Central memory CD8-positive, alpha-beta T cell (primary cell): Measurements from ENCODE around the gene ZBTB44.

ENCODE experiments used
- ATAC-seq: fragments of 150-1000 bp; cut with Tn5 transposase; replicated peaks from 2 replicates; pipeline ENCODE4 v1.10.0; 2022; ENCODE audit warnings: mild to moderate bottlenecking, moderate FRiP score, moderate number of reproducible peaks; ENCODE audit not compliant: poor library complexity, severe bottlenecking; ENCODE audit errors: extremely low read depth
- DNase-seq, 2 donors: peaks; one replicate each; pipeline ENCODE4 v3.0.0; 2021; ENCODE audit warnings: low spot score in 2 of 2
- H3K27ac Mint-ChIP-seq: one replicate; pipeline ENCODE4 v1.8.0; 2022; ENCODE audit warnings: low read depth, mild to moderate bottlenecking, moderate library complexity, mixed read lengths
- H3K27me3 Mint-ChIP-seq: one replicate; pipeline ENCODE4 v1.8.0; 2022; ENCODE audit warnings: mixed read lengths
- H3K36me3 Mint-ChIP-seq: one replicate; pipeline ENCODE4 v1.8.0; 2022; ENCODE audit warnings: mild to moderate bottlenecking, moderate library complexity, mixed read lengths; ENCODE audit not compliant: insufficient read depth
- H3K4me1 Mint-ChIP-seq: one replicate; pipeline ENCODE4 v1.8.0; 2022; ENCODE audit warnings: mixed read lengths
- H3K4me3 Mint-ChIP-seq: one replicate; pipeline ENCODE4 v1.8.0; 2022; ENCODE audit warnings: mild to moderate bottlenecking, moderate library complexity, mixed read lengths
- H3K9me3 Mint-ChIP-seq: one replicate; pipeline ENCODE4 v1.8.0; 2022; ENCODE audit warnings: mixed read lengths

Gene ZBTB44

DNA sequence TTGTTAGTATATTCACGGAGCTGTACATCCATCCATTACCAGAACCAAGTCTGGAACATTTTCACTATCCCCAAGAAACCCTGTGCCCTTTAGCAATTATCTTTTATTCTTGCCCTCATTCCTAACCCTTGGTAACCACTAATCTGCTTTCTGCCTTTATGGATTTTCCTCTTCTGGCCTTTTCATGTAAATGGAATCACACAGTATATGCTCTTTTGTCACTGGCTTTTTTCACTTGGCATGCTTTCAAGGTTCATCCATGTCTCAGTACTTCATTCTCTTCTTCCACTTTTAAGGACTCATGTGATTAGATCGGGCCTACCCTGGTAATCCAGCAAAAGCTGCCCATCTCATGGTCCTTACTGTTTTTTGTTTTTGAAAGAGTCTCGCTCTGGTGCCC is 11.0 kb upstream of the ZBTB44 start:
- Mint-ChIP-seq H3K4me1 (no peaks in the 10 kb centered on the region), H3K27ac (no peak overlapping the region), H3K4me3 (no peak overlapping the region), H3K36me3 (no peaks in the 10 kb centered on the region), H3K27me3 (no peaks in the 10 kb centered on the region), H3K9me3 (peaks cover 12% of the 10 kb centered on the region)
- ATAC-seq = no peak
- DNase-seq = no peak

DNA sequence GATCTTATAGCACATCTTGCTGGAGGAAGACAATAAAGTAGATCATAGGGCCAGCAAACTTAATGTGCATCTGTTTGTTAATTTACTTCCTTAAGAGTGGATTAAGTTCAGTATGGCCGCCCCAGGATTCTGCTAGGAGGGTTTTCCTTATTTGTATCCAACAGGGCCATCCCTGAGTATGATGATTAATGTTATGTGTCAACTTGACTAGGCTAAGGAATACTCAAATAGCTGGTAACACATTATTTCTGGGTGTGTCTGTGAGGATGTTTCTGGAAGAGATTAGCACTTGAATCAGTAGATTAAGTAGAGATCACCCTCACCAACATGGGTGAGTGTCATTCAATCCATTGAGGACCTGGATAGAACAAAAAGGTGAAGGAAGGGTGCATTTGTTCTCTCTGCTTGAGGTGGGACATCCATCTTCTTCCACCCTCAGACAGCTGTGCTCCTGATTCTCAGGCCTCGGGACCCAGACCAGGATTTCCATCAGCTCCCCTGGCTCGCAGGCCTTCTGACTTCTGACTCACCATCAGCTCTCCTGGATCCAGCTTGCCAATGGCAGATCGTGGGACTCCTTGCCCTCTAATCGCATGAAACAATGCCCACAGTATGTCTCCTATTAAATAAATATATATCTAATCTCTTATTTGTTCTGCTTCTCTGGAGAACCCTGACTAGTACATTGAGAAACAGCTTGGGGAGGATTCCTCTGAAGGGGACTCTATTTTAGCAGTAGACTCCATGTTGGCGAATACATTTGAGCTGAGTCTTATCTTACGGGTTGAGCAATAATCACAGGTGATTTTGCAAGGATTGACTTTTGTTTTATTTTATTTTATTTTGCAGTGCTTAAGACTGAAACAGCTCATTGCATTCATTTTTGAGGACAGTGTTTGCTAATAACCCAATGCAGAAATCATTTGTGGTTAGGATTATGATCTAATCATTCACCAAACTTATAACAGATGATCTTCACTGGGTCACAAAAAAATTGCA is 9.0 kb upstream of the ZBTB44 start:
- Mint-ChIP-seq H3K4me3 (no peak overlapping the region), H3K27ac (no peak overlapping the region), H3K4me1 (no peaks in the 10 kb centered on the region), H3K36me3 (no peaks in the 10 kb centered on the region), H3K27me3 (no peaks in the 10 kb centered on the region), H3K9me3 (peaks cover 12% of the 10 kb centered on the region)
- DNase-seq = no peak
- no peak for ATAC-seq

DNA sequence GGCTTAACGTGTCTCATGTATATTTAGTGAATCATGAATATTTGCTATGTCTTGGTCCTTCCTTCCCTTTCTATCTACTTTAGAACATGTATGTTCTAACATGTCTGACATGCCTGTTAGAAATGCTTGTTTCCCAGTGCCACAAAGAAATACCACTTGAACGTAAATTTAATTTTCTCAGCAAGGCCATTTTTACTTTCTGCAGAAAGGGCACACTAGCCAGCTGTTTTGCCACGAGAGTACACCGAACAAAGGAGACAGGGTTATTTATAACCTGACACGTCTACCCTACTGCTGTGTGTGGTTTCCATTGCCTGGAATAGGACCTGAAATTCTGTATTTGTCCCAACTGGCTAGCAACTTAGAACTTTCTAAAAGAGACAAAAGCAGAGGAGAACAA is 7.4 kb upstream of the ZBTB44 start:
- Mint-ChIP-seq H3K27ac (no peak overlapping the region), H3K4me1 (no peaks in the 10 kb centered on the region), H3K27me3 (no peaks in the 10 kb centered on the region), H3K4me3 (no peak overlapping the region), H3K9me3 (peaks cover 8% of the 10 kb centered on the region), H3K36me3 (no peaks in the 10 kb centered on the region)
- no peak for DNase-seq
- ATAC-seq = no peak

DNA sequence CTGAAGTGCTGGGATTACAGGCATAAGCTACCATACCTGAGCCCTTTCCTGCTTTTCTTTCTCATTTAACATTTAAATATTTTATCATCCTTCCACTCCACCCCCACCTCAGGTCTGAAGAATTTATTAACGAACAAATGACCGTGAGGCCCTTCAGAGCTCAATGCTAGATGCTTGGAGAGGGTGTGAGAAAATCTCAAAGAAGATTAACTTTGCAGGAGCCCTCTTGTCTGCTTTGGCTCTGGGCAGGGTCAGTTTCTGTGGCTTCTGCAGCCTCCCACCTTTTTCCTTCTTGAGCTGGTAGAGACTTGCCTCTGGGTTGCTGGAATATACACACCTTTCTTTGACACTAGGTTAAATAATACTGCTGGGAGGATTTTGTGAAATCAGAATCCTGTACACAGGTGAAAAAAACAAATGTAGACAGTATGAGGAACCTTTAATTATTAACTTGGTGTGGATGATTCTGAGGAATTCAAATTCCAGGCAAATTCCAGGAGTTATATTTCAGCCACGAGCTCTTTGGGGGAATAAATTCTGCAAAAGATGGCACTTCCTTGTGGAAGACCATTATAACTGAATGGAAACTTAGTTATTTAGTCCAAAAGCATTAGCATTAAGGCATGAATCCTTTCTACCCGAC is 3.4 kb upstream of the ZBTB44 start:
- Mint-ChIP-seq H3K9me3 (peaks cover 8% of the 10 kb centered on the region), H3K27ac (no peak overlapping the region), H3K36me3 (peaks cover 16% of the 10 kb centered on the region), H3K27me3 (no peaks in the 10 kb centered on the region), H3K4me1 (peaks cover 23% of the 10 kb centered on the region), H3K4me3 (no peak overlapping the region)
- ATAC-seq (no peak), DNase-seq (no peak)

DNA sequence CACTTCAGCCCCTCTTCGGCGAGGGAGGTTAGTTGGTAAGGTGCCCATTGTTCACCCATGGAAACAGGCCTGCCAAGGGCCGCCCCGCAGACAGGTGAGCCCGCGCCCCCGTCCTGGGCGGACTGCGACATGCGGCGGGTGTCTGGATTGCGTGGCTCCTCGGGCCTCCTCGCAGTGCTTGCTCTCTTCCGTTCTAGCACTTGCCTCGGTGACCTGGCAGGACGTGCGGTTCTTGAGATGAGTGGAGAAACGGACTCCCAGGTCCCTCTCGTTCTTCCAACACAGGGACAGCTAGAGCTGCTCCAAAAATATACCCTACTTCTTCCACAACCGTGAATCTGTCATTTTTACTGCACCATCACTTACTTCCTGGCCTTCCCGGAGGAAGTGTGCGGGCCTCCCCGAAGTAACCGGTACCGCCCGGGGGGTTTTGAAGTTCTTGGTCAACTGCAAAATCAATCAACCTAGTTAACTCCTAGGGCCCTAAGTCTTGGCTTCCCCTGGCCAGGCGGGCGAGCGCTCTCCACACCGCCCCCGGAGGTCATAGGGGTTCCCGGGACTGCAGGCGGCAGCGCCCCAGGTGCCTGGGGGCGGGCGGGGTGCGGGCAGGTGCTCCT is 745 bp upstream of the ZBTB44 start:
- Mint-ChIP-seq H3K9me3 (no peaks in the 10 kb centered on the region), H3K27ac (peak overlapping the region; percentile 98), H3K4me1 (peaks cover 41% of the 10 kb centered on the region), H3K36me3 (peaks cover 16% of the 10 kb centered on the region), H3K27me3 (no peaks in the 10 kb centered on the region), H3K4me3 (peak overlapping the region; percentile 89)
- DNase-seq (peak; percentile 15 to 27), ATAC-seq (peak; percentile 12)

DNA sequence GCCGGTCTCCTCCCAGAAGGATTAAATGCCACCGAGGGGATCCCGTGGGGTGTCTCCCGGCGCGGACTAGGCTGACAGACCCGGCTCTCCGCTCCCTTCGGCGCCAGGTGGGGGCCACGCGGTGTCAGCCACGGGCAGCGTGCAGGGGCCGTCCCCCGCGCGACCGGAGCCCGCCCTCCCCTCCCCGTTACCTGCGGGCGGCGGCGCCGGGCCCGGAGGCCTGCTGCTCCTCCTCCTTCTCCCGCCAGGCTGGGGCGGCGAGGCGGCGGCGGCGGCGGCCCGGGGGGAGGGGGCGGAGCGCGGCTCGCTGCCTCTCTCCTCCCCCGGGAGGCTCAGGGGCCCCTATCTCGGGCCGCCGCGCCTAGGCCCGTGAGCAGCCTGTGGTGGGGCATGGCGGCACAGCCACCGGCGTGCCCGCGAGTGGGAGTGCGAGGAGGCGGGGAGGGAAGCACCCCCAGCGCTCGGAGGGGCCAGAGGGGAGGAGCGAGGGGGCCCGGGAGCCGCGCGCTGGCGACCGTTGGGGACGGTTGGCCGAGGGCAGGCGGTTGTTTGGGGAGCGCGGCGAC is 450 bp downstream of the ZBTB44 start:
- Mint-ChIP-seq H3K4me3 (peak overlapping the region; percentile 89), H3K27me3 (no peaks in the 10 kb centered on the region), H3K36me3 (peaks cover 18% of the 10 kb centered on the region), H3K4me1 (peaks cover 45% of the 10 kb centered on the region), H3K9me3 (no peaks in the 10 kb centered on the region), H3K27ac (peak overlapping the region; percentile 98)
- peak; percentile 30 to 37 for DNase-seq
- ATAC-seq = peak; percentile 55

DNA sequence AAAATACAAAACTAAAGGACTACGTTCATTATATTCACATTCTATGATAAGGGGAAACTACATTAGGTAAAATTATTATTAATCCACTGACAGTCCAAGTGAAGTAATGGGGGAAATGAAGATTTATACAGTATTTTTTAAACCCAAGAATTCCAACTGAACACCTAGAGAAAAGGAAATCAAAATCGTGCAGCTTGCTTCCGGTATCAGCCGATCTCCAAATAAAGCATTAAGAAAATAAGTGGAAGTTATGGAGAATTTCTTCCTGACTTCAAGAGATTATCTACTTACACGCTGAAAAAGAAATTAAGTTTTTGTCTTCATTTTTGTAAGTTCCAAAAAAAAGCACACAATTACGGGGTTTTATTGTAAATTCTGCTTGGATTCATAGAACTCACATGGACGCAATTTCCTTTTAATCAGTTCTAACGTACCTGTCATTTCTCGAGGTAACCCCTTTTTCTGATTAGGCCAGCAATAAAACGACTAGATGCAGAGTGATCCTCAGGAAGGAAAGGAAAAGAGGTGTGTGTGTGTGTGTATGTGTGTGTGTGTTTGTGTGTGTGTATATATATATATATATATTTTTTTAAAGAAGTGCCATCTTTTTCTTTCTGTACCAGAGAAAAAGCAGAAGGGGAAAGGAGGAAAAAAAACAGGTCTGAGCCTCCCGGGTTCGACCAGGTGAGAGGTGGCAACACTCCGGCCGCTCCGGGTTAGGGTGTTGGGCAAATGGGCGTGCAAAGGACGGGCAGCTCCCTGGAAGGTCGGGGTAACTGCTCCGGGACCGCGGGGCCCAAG is 1.1 kb downstream of the ZBTB44 start:
- peak overlapping the region; percentile 89 for H3K4me3 Mint-ChIP-seq
- H3K9me3 Mint-ChIP-seq = no peaks in the 10 kb centered on the region
- no peaks in the 10 kb centered on the region for H3K27me3 Mint-ChIP-seq
- peak overlapping the region; percentile 95 for H3K27ac Mint-ChIP-seq
- ATAC-seq (no peak), DNase-seq (no peak)
- peaks cover 52% of the 10 kb centered on the region for H3K4me1 Mint-ChIP-seq
- peaks cover 18% of the 10 kb centered on the region for H3K36me3 Mint-ChIP-seq

DNA sequence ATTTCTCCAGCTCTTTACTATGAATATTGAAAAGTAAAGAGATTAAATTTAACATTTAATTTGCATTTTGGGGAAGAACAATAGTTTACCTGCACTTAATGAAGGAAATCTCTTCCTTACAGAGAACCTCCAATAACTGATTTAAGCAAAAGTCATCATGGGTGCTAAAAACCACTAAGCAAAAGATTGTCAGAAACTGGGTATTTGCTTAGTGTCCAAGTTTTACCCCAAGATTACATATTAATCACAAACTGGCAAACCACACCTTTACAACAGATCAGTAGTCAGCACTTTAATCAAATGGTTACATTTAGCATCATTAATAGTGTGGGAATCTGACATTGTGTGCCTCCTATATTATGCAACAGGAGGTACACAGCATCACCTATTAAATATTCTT is 2.7 kb downstream of the ZBTB44 start:
- Mint-ChIP-seq H3K4me3 (peak overlapping the region; percentile 44), H3K9me3 (no peaks in the 10 kb centered on the region), H3K4me1 (peaks cover 59% of the 10 kb centered on the region), H3K27ac (no peak overlapping the region), H3K36me3 (peaks cover 18% of the 10 kb centered on the region), H3K27me3 (no peaks in the 10 kb centered on the region)
- no peak for ATAC-seq
- no peak for DNase-seq

DNA sequence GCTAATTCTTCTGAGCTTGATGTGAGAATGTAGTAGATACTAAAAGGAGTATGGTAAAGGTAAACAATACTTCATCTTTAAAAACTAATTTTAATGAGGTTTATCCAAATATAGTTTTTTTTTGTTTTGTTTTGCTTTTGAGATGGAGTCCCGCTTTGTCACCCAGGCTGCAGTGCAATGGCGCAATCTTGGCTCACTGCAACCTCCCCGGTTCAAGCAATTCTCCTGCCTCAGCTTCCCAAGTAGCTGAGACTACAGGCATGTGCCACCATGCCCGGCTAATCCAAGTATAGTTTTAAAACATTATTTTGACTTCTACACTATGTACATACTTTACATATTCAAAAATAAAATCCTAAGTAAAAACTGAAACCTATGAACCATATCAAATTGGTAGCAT is 4.1 kb downstream of the ZBTB44 start:
- H3K4me3 Mint-ChIP-seq = no peak overlapping the region
- no peaks in the 10 kb centered on the region for H3K27me3 Mint-ChIP-seq
- H3K9me3 Mint-ChIP-seq = no peaks in the 10 kb centered on the region
- H3K36me3 Mint-ChIP-seq = peaks cover 17% of the 10 kb centered on the region
- ATAC-seq (no peak), DNase-seq (no peak)
- H3K27ac Mint-ChIP-seq = no peak overlapping the region
- H3K4me1 Mint-ChIP-seq = peaks cover 62% of the 10 kb centered on the region

DNA sequence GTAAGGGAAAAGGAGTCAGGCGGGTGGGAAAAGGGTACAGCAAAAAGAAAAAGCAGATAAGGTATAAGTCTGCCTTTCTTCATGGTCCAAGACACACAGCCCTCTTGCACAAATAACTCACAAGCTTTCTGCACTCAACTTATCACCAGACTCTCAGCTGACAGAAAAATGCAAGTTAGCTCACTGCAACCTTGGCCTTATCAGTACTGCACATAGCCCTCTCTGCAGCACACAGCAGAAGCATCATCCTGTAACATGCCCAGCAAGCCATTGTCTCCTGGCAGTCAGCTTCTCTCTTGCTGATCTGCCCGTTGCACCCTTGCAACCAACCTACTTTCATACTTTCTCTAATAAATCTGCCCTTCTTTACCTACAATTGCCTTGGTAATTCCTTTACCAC is 5.8 kb downstream of the ZBTB44 start:
- H3K9me3 Mint-ChIP-seq = peaks cover 5% of the 10 kb centered on the region
- H3K4me3 Mint-ChIP-seq = no peak overlapping the region
- no peak overlapping the region for H3K27ac Mint-ChIP-seq
- H3K4me1 Mint-ChIP-seq = peaks cover 65% of the 10 kb centered on the region
- DNase-seq = no peak
- no peak for ATAC-seq
- no peaks in the 10 kb centered on the region for H3K27me3 Mint-ChIP-seq
- H3K36me3 Mint-ChIP-seq = peaks cover 10% of the 10 kb centered on the region

DNA sequence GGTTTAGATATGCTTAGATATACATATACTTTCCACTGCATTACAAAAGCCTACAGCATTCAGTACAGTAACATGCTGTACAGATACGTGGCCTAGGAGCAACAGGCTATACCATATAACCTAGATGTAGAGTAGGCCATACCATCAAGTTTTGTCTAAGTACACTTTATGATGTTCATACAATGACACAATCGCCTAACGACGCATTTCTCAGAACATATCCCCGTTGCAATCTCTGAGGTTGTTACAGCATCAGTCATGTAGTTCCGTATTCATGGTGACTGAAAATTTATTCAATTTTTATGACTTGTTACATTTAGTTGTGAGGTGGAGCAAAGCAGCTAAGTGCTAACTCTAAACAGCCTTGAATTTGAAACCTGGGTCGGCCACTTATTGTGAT is 6.7 kb downstream of the ZBTB44 start:
- Mint-ChIP-seq H3K4me3 (no peak overlapping the region), H3K27ac (no peak overlapping the region), H3K4me1 (peaks cover 56% of the 10 kb centered on the region), H3K9me3 (peaks cover 5% of the 10 kb centered on the region), H3K27me3 (no peaks in the 10 kb centered on the region), H3K36me3 (peaks cover 4% of the 10 kb centered on the region)
- DNase-seq = no peak
- ATAC-seq = no peak

DNA sequence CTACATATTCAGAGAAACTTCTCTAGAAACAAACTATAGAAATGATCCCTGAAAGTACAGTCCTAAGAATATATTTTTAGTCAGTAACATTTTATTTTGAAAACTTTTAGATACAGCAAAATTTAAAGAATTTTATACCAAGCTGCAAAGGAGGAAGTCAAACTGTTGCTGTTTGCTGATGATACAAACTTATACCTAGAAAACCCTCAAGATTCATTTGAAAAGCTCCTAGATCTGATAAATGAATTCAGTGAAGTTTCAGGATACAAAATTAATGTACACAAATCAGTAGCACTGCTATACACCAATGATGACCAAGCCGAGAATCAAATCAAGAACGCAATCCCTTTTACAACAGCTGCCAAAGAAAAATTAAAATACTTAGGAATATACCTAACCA is 10.1 kb downstream of the ZBTB44 start:
- Mint-ChIP-seq H3K9me3 (peaks cover 5% of the 10 kb centered on the region), H3K27ac (no peak overlapping the region), H3K36me3 (peaks cover 13% of the 10 kb centered on the region), H3K4me3 (no peak overlapping the region), H3K27me3 (no peaks in the 10 kb centered on the region), H3K4me1 (peaks cover 67% of the 10 kb centered on the region)
- ATAC-seq = no peak
- DNase-seq = no peak
